GM12878 (cell line): ENCODE data around the gene TTC39B.

Source experiments
- BCL11A ChIP-seq: IDR thresholded peaks from 2 replicates; pipeline ENCODE4 v1.6.1; 2011; ENCODE audit warnings: low read depth, low read length
- HDGF ChIP-seq: fragments of 450-650 bp; IDR thresholded peaks from 2 replicates; pipeline ENCODE4 v1.6.1; 2016; ENCODE audit warnings: antibody characterized with exemption
- NFYB ChIP-seq: IDR thresholded peaks from 2 replicates; pipeline ENCODE4 v1.6.1; 2011; ENCODE audit warnings: low read depth, mild to moderate bottlenecking, low read length, improper control_type of control experiment, moderate library complexity; ENCODE audit not compliant: insufficient read depth
- POLR2AphosphoS5 ChIP-seq: IDR thresholded peaks from 2 replicates; pipeline ENCODE4 v1.6.1; 2011; ENCODE audit warnings: mild to moderate bottlenecking, low read length, inconsistent platforms
- REST ChIP-seq: IDR thresholded peaks from 2 replicates; pipeline ENCODE4 v1.6.1; 2012; ENCODE audit warnings: mild to moderate bottlenecking, low read depth, low read length
- SMAD1 ChIP-seq: fragments of 450-650 bp; IDR thresholded peaks from 2 replicates; pipeline ENCODE4 v1.6.1; 2018; ENCODE audit warnings: mild to moderate bottlenecking, low read depth; ENCODE audit not compliant: partially characterized antibody
- SP1 ChIP-seq: IDR thresholded peaks from one replicate; pipeline ENCODE4 v1.6.1; 2011; ENCODE audit warnings: low read depth, low read length
- SREBF2 ChIP-seq: IDR thresholded peaks from 2 replicates; pipeline ENCODE4 v1.6.1; 2012; ENCODE audit warnings: mild to moderate bottlenecking, low read length
- SUZ12 ChIP-seq: fragments of 200-600 bp; sonication (generic); IDR thresholded peaks from one replicate; pipeline ENCODE4 v1.6.1; 2018; ENCODE audit warnings: antibody characterized with exemption, mild to moderate bottlenecking; ENCODE audit not compliant: unreplicated experiment
- TF ChIP-seq, protein P1 (sequence below), 3 experiments: IDR thresholded peaks in 2 of 3; conservative IDR thresholded peaks in 1 of 3; 2 replicates each; pipeline ENCODE4 v1.5.1; 2011; ENCODE audit warnings: low read depth in 3 of 3, low read length in 3 of 3, mild to moderate bottlenecking in 3 of 3, control low read depth in 2 of 3, moderate library complexity in 2 of 3, inconsistent platforms in 1 of 3, mixed read lengths in 1 of 3; ENCODE audit not compliant: control insufficient read depth in 2 of 3, insufficient read depth in 1 of 3; ENCODE audit errors: extremely low read depth in 1 of 3
- TF ChIP-seq, protein P2 (sequence below): fragments of 450-650 bp; IDR thresholded peaks from 2 replicates; pipeline ENCODE4 v1.6.1; 2016; ENCODE audit warnings: mild to moderate bottlenecking

DNA sequence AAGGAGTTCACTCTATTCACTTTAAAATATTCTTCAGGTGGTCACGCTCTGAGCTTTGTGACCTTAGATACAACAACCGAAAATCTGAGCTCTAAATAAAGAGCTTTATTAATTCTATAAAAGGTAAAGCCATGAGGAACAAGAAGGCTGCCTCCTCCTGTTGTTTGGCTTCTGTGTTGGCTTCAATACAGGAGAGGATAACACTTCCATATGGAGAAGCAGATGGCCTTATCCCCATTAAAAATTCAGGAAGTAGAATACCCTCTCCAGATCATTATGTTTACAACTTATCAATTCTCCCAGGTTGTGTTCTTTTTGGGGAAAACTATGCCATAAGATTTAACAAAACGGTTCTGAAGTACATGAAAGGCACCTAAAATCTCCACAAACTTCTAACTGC, 128.4 kb downstream of the TTC39B start:
- TF ChIP-seq BCL11A (no peak), SP1 (no peak), HDGF (no peak), SREBF2 (no peak), REST (no peak), NFYB (no peak), SUZ12 (no peak), POLR2AphosphoS5 (no peak), SMAD1 (no peak)
- TF ChIP-seq, protein P1, sequence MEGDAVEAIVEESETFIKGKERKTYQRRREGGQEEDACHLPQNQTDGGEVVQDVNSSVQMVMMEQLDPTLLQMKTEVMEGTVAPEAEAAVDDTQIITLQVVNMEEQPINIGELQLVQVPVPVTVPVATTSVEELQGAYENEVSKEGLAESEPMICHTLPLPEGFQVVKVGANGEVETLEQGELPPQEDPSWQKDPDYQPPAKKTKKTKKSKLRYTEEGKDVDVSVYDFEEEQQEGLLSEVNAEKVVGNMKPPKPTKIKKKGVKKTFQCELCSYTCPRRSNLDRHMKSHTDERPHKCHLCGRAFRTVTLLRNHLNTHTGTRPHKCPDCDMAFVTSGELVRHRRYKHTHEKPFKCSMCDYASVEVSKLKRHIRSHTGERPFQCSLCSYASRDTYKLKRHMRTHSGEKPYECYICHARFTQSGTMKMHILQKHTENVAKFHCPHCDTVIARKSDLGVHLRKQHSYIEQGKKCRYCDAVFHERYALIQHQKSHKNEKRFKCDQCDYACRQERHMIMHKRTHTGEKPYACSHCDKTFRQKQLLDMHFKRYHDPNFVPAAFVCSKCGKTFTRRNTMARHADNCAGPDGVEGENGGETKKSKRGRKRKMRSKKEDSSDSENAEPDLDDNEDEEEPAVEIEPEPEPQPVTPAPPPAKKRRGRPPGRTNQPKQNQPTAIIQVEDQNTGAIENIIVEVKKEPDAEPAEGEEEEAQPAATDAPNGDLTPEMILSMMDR (IDR thresholded peaks at IDR 0.05 in 2 of 3, conservative IDR thresholded peaks at IDR 0.05 in 1 of 3; ENCODE audit: control insufficient read depth in 2 of 3, extremely low read depth in 1 of 3, insufficient read depth in 1 of 3, low read depth in 3 of 3, low read length in 3 of 3), result no peak
- TF ChIP-seq, protein P2, sequence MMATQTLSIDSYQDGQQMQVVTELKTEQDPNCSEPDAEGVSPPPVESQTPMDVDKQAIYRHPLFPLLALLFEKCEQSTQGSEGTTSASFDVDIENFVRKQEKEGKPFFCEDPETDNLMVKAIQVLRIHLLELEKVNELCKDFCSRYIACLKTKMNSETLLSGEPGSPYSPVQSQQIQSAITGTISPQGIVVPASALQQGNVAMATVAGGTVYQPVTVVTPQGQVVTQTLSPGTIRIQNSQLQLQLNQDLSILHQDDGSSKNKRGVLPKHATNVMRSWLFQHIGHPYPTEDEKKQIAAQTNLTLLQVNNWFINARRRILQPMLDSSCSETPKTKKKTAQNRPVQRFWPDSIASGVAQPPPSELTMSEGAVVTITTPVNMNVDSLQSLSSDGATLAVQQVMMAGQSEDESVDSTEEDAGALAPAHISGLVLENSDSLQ, result no peak
